Mesenteric fat pad (tissue), 1 donor: ENCODE measurements around the gene RPE. TPM values are rescaled to one million over a fixed set of nuclear protein-coding genes. Genes with fewer than 3 reads are reported as not detected.

Experiments
- total RNA-seq: library from RNA; stranded (reverse); fragmentation: NEBNext Ultra II Directional; extraction: Animal tissue kit (Norgen Biotek cat#: 25700); gene quantifications from one replicate; pipeline ENCODE4 v1.2.1, GENCODE V29; 2021
- donor health status: DM: yes; HTN: yes; CAD: no.

Gene RPE
- total RNA-seq, 1 donor from 2014 or later: 43.8 TPM

Other genes starting within 250 kb of the RPE start
- not detected for gene UNC80, start 230.8 kb upstream of the RPE start, total RNA-seq
- 14.6 TPM for gene KANSL1L, start 168.8 kb downstream of the RPE start, total RNA-seq
- gene ACADL, start 222.8 kb downstream of the RPE start, total RNA-seq: 10.9 TPM